Activated effector memory CD4-positive, alpha-beta T cell treated with Interleukin-2 at 50 U/mL for 16 hours (primary cell): Measurements from ENCODE around the gene GLI2.

Experiments used
- DNase-seq: peaks from one replicate; pipeline ENCODE4 v3.0.0-alpha.2; 2020

Gene GLI2

DNA sequence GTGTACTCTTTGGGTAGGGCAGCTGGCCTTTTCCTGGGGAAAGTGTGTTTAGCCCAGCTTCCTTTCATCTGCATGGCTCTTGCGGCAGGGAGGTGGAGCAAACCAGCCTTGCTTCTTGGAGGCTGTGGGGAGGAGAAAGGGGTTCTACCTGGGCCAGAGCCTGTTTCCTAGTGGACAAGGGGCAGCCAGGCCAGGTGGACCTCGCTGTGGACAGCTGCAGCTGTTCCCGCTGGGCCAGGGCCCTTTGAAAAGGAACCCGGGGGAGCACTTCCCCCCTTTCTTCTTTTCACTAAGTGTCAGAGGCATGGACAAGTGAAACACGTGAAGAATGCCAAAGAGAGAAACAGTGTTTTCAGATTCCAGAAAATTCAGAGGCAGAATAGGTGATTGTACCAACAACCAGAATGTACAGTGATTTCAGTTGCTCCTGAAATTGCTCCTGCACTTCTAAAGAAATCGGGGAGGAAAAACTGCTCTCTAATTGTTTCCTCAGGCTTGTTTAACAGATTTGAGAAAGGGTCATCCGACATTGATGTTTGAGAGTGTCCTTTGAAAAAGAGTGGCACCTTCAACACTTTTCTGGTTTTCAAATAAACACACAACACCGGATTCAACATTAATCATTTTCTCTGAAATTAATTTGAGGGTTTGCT is 3.9 kb downstream of the GLI2 start:
- no peak for DNase-seq

DNA sequence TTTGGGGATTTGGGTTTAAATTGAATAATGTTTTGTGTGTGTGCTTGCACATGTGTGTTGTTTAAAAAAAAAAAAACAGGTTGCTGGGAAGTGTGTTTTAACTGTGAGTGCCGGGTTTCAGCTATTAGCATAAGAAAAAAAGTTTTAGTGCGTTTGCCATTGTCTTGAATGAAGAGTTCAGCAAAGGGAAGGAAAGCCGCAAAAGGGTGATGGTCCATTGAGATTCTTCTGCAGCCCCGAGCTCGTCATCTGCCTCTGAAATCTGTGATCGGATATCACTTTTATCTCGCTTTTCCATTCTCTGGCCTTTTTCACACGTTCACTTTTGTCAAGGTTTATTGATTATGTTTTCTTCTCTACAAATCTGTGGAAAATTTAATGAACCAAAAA is 4.7 kb downstream of the GLI2 start:
- DNase-seq: no peak

DNA sequence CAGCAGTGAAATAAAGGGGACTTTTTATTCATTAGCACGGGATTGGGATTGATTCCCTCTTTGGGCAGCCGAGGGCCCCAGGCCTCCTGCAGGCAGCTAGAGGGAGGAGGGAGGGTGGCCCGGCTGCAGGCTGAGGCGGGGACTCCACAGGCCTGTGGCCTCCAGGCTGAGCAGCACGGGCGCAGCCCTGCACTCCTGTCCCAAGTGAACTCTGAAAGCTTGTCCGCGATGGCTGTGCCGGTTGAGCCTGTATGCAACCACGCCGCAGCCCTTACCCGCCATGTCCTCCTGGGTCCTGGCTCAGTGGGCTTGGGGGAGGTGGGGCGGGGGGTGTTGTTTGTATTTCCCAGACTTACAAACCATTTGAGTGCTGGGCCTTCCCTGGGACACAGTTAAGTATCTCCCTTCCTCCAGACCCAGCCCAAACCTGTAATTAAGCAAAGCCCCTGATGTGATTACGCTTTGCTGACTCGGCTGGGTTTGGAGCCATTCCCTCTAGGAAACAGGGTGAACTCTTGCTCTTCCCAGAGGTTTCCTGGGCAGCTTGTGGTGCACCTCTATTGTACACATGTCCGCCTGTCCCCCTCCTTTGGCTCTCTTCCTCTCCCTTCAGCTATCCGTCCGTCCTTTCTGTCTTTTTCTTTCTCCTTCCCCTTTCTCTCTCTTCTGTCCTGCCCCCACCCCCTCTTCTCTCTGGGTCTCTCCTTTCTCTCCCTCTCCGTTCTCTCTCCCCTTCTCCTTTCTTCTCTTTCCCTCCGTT is 5.3 kb downstream of the GLI2 start:
- DNase-seq: no peak

DNA sequence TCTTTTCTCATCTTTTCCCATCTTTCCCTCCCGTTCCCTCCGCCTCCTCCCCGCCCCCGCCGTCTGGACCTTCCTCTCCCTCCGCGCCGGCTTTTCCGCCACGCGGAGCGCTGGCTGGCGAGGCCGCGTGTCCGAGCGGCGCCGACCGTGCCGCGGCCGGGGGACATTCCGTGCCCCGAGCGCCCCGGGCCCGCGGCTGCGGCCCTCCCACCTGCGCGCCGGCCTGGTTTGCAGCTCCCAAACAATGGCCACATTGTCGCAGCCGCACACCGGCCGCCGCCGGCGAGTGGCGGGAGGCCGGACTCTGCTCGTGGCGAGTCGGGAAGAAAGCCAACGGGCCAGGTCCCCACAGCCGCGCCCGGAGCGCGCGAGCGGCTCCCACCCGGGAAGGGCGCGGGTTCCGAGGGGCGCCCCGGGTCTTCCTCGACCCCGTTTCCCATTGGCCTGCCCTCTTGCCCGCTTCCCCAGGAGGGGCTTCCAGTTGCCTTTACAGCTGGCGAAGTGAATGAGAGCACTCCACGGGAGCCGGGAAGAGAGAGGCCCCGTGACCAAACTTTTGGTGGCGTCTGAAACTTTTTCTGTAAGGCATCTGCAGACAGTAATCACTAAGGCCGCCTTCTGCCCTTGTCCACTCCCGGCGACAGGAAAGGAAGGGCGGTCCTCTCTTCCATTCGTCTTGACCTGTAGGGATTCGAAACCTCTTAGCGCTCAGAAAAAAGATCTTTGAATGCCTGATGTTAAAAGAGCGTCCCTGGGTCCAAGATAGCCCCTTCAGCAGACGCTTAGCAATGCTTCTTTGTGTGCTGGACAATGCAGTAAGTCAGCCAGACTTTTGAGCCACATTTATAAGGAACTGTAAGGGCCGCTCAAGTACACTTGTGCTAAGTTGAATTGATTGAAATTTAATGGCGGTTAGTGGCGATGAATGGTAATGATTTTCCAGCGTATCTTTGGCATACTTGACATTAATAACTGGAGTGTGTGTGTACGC is 6.2 kb downstream of the GLI2 start:
- DNase-seq: no peak

DNA sequence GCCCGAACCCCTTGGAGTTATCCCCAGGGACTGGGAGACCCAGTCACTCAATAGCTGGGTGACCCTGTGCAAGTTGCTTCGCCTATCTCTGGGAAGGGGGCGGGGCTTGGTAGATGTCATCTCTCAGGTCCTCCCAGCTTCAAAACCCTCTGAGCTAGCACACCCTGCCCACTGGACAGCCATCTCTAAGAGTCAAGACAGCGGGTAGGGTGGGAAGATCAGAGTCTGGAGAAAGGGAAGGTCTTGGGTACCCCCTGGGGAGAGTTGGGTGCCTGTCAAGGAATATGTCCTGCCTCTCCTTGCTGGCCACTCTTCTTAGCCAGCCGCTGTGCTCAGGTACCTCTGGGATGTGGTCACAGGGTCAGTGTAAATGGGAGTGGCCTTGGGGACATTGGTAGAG is 8.0 kb downstream of the GLI2 start:
- no peak for DNase-seq

DNA sequence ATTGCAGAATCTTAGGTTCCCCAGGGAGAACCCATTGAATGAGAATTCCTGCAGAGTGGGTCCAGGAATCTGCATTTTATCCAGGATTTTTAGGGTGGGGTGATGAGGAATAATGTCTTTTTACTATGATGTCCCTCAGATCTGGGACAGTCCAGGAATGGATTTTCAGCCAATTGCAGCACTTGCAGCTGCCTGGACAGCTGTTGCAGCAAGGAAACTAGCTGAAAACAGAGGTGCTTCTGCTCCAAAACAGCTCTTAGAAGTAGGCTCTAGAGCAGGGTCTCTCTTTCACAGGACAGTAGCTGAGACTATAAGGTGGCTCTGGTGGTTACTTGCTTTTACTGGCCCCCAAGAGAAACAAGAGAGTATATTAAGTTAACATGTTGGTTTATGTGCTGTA is 9.1 kb downstream of the GLI2 start:
- DNase-seq: no peak

DNA sequence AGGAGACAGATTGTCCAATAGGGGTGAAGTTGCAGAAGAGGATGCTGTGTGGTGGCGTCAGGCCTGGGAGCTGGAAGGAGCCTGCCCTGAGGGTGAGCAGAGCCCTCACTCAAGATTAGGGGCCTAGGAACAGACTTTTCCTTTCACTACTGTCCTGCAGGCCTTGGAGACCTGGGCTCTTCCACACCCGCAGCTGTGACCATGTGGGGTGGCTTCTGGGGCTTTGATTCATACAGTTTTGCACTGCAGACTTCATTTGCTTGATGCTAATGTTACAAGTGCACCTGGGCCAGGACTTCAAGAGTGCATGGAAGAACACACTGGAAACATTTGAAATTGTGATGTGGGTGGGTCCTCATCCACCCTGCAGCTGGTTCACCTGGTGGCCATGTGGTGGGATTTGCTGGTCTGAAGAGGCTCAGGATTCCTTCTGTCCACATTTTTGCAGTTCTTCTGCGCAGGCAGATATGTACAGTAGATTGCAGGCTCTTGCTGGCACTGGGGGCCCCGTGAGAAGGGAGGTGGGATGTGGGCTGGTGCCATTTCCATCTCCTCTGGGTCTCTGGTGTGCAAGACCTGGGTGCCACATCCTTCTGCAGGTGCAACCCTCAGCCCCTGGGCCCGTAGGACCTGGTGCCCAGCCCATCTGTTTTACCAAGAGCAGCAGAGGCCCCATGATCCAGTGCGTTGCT is 9.9 kb downstream of the GLI2 start:
- DNase-seq: no peak

DNA sequence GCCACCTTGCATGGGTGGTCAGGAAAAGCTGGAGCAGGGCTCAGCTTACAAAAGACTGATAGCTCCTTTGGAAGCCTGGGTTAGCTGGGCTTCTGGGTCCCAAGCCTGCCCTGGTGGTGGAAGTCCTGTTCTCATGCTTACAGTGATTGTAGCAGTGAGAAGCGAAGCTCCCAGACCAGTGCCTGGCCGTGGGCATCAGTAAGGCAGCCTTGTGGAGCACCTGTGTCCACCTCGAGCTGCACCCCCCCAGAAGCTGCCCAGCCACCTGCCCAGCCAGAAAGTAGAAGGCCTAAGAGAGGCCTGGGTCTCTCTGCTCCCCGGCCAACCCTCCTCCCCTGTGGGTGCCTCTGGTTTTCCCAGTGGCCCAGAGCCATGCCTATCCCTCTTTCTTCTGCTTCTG is 10.5 kb downstream of the GLI2 start:
- no peak for DNase-seq

DNA sequence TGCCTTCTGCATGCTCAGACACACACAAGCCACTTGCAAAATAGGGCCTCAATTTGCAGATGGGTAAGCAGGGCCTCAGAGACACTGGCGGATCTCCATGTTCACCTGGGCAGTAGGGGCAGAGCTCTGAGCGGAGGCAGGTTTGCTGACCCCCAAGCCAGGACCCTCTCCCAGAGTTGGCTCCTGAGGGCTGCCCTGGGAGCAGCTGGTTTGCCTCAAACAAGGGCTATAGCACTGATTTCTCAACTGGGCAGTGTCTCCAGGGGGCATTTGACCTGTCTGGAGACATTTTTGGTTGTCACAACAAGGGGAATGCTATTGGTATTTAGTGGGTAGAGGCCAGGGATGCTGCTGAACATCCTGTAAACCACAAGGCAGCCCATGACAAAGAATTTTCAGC is 11.6 kb downstream of the GLI2 start:
- no peak for DNase-seq

DNA sequence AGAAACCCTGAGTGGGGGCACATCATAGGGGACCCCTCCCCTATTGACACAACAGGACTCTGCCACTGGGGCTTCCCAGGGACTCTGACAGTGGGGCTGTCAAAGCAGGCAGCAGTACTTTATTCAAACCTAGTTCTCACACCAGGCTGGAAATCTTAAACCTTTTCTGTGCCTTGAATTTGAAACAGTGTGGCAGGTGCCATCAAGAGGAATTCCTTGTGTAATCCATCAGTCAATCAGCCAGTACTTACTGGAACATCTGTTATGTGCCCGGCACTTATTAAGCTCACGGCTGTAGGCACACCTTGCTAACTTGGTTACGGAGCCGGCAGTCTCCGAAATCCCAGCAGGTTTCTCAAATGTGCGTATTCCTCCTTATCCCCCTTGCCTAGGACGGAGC is 12.0 kb downstream of the GLI2 start:
- DNase-seq: no peak

DNA sequence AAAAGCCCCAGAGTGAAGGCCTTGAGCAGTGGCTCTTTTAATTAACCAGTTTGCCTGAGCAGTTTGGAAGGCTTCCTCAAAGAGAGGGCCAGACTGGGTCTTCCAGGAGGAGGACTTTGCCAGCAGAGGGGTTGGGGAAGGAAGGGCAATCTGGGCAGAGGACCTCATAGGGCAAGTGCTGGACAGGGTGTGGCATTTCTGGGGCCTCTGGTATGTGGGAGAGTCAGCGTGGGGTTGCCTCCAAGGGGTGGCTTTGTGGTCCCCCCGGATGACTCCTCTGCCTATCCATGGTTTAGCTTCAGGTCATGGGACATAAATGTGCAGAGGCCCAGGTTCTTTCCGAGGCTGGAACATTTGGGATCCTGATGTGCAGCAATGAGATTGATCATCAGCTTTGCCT is 12.6 kb downstream of the GLI2 start:
- DNase-seq: no peak

DNA sequence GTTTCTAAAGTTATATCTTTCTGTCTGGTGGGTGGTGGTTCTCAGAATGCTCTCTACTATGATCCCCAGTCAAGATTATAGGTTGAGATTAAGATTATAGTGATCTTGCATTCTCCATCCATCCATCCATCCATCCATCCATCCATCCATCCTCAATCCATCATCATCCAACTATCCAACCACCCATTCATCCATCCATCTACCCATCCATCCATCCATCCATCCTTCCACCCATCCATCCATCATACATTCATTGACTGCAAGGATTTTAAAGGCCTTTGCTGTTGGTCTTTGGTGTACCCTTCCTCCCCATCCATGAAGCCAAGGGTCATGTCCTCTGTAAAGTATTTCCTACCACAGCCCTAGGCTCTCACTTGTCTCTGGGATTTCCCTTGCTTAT is 13.1 kb downstream of the GLI2 start:
- no peak for DNase-seq

DNA sequence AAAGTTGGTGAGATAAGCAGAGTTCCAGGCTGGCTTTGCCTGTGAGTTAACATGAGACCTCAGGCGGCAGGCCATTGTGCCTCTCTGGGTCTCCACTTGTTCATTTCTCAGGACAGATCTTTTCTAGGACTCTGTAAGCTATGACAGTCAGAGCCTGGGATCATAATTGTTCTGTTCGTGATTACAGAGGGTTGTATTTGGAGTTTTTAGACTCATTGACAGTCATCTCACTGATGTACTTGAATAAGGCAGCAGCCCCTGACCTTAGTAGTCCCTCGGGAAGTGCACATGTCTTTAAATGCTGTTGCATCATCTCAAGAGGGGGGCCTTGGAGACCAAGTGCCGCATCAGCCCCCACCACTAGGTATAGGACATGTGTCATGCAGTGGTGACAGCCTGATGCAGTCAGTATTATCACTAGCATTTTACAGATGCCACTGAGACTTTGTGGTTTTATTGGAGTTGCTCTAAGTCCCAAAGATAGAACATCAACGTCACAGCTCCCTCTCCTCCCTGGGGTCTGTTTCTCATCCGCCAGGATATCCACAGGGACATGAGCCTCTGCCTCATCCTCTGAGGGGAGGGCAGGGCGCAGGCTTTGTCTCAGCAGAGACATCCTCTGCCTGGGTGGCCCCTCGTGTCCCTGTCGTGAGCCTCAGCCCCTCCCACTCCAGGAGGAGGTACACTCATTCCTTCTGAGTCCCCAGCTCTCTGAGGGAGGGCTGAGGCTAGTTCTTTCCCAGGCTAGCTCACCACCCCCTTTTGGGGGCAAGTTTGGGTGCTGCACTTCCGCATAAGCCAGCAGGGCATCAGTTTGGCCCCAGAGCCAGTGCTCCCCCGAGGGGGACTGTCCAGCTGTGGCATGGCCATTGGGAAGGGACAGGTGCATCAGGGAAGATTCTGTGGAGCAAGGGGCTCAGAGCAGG is 14.1 kb downstream of the GLI2 start:
- DNase-seq: no peak

DNA sequence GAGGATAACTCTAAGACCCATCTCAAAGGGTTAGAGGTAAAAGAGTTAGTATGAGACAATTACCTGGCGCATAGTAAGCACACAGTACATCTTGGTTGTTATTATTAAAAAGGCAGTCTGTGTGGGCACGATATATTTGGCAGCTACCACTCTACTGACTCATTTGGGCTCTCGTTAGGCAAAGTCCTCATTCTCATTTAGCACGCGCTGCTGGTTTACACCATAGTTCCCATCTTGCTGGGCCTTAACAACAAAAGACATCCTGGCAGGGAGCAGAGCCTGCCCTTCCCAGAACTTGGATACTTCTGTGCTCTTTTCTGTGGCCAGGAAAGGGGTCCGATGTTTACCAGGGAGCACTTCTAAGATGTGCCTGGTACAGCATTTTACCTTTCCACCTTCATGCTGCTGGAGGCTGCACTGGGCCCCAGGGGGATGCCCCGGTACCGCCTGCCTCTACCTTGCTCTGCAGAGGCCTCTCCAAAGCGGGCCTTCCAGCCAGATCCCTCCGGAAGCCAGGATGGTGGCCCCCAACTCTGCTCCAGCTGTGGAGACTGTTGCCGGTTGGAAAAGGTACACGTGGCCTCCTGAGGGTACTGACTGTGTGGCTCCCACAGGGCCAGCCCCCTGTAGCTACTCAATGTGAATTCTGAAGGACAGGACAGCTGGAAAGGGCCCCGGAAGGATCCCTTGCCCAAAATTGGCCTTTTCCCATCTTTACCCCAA is 15.0 kb downstream of the GLI2 start:
- no peak for DNase-seq

DNA sequence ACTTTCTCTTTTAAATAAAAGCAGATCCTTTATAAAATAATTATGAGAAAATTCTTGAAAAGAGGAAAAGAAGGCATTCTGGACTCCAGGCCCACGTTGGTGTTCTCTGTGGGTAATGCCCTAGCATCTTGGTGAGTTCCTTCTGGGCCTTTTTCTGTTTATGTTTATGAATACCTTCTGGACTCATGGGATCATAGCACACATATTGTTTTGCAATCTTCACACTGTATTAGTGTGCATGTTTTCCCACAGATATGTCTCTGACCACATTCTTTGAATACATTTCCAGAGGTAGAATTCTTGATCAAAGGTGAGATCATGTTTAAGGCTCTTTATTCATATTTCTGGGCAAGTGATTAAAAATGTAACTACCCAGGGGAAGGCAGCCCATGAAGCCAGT is 15.9 kb downstream of the GLI2 start:
- DNase-seq: no peak

DNA sequence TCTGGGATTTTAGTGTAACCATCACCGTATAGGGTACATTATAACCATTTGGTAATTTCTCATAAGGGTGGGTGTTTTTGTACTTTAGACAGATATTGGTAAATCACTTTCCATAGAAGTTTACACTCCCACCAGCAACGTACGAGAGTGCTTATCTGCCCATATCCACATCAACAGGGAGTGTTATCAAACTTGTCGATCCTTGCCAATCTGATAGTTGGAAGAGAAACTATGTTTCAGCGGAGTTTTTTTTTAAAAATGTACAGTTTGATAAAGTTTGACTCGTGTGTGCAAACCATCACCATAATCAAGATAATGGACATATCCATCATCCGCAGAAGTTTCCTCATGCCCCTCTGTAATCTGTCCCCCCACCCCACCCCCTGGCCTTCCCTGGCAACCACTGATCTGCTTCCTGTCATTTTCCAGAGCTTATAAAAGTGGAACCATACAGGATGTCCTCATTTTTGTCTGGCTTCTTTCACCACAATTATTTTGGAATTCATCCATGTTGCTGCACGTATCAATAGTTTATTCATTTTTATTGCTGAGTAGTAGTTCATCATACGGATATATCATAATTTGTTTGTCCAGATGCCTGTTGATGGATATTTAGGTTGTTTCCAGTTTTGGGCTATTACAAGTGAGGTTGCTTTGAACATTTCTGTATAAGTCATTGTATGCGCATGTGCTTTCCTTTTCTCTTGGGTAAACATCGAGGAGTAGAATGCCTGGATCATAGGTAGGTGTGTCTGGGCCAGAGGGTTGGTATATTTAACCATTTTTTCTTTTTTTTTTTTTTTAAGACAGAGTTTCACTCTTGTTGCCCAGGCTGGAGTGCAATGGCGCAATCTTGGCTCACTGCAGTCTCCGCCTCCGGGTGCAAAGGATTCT is 18.6 kb downstream of the GLI2 start:
- DNase-seq: no peak

DNA sequence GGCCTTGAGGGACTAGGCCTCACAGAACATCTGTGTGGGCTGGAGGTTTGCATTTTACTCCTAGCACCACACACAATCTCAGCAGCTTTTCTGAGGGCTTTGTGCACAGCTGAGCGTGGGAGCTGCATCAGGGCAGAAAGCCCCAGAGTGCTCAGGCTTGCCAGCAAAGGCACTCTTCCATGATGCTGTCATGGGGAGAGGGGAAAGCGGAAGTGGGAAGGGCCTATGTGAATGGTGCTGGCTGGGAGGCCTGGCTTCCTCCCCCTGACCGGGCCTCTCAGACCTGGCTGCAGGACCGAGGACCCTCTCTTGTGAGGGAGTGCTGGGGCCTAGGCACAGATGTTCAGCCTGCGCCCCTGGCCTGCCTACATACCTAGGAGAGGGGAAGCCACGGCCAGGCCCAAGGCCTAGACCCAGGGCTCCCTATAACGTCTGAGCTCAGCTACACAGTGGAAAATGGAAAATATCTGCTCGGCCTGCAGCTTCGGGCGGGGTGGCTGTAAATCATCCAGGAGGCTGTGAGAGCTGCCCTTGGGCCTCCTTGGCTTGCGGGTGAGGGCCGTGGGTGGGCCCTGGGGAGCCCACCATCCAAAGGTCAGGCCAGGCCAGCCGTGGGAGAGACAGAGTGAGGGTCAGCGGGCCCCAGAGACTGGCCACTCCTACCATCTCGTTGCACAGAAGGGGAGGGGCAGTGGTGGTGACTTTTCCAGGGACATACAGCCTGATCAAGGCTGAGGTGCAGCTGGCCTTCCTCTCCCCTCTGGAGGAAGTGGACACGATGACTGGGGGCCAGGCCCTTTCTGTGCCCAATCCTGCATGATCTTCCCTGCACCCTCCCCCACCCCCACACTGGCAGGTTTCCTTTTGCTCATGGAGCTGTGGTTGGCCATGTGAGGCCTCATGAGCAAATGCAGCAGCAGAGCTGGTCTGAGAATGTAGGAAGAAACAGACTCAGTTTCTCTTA is 22.8 kb downstream of the GLI2 start:
- no peak for DNase-seq

DNA sequence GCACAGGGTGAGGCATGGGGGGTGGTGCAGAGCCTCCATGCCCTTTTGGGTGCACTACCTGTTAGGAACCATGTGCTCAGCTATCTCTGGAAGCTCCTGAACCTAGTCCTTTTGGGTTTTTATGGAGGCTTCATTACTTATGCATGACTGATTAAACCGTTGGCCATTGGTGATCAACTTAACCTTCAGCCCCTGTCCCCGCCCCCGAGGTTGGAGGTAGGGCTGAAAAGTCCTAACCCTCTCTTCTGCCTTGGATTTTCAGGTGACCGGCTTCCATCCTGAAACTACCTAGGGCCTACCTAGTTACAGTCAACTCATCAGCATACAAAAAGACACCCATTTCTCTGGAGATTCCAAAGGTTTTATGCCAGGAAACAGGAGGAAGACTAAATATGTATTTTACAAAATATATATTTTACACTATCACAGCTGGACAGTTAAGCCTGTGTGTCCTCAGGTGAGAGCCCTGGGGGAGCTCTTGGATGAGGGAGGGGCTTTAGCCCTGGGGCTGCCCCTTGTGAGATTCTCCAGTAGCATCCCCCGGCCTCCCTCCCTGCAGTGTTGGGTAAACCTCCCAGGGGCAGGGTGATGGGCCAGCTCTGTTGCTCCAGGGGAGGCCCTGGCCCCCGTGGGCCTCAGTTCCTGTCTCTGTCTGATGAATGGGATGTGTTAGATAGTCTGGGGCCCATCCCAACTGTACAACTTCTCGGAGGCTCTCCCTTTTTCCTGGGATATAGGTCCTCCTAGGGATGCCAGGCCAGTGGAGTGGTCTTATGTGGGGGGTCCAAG is 24.1 kb downstream of the GLI2 start:
- no peak for DNase-seq
